Measurements from ENCODE around the gene IPO8.

GRCh38 chr12:30610718-30611117 is 85.0 kb downstream of the IPO8 start:
- no peak for TF ChIP-seq POLR2A (IDR thresholded peaks at IDR 0.05)
- TF ChIP-seq CTCF (IDR thresholded peaks at IDR 0.05) = no peak
- no peak for TF ChIP-seq EP300 (IDR thresholded peaks at IDR 0.05)

Measured in ovary (tissue), 3 donors.